Measurements from ENCODE around the gene EVC2. TPM values are rescaled to one million over a fixed set of nuclear protein-coding genes. Genes with fewer than 3 reads are reported as not detected.
A peak's percentile ranks its signal among the peaks of the same experiment; 100 is the strongest.

Gene EVC2
- total RNA-seq, 1 donor from 2014 or later = 0.43 TPM

DNA sequence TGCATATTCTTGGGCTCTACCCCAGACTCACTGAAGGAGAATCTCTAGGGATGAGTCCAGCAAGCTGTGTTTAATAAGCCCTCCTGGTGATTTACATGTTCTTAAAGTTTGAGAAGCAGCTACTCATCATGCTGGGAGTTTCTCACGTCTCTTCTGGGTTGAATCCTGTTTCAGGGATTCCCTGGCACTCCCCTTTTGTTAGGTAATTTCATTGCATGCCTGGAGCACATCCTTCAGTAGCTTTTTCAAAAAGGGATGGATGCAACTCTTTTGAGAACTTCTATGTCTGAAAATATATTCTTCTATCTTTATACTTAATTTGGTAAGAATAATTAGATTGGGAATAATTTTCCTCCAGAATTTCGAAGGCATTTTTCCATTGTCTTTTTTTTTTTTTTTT is 7.0 kb upstream of the EVC2 start:
- DNase-seq (ENCODE audit: low spot score) = no peak
- Mint-ChIP-seq H3K36me3 (ENCODE audit: low read depth) (no peaks in the 10 kb centered on the region), H3K4me1 (ENCODE audit: low read depth) (peaks cover 2% of the 10 kb centered on the region), H3K4me3 (ENCODE audit: low read depth) (no peak overlapping the region), H3K27me3 (ENCODE audit: low read depth) (peaks cover 22% of the 10 kb centered on the region), H3K9me3 (peaks cover 27% of the 10 kb centered on the region), H3K27ac (no peak overlapping the region)
- intact Hi-C loops (cut with micrococcal nuclease) = no loop called here

DNA sequence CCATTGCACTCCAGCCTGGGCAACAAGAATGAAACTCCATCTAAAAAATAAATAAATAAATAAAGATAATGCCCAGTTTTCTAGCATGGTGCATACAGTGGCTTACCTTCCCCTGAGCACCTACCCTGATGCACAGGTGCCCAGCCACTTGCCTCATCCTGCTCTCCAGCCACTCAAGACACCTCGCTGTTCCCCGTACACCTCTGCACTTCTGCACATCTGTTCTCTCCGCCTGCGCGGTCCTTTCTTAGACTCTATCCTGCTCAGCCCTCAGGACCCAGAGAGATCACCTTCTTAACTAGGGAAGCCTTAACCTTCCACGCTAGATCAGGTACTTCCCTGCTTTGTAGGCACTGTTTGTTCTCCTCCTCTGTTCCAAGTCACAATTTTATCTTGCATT is 5.5 kb upstream of the EVC2 start:
- Mint-ChIP-seq H3K27me3 (ENCODE audit: low read depth) (peaks cover 33% of the 10 kb centered on the region), H3K4me3 (ENCODE audit: low read depth) (no peak overlapping the region), H3K9me3 (peaks cover 27% of the 10 kb centered on the region), H3K27ac (no peak overlapping the region), H3K36me3 (ENCODE audit: low read depth) (no peaks in the 10 kb centered on the region), H3K4me1 (ENCODE audit: low read depth) (peaks cover 2% of the 10 kb centered on the region)
- intact Hi-C loops (cut with micrococcal nuclease) = no loop called here
- DNase-seq (ENCODE audit: low spot score) = no peak

DNA sequence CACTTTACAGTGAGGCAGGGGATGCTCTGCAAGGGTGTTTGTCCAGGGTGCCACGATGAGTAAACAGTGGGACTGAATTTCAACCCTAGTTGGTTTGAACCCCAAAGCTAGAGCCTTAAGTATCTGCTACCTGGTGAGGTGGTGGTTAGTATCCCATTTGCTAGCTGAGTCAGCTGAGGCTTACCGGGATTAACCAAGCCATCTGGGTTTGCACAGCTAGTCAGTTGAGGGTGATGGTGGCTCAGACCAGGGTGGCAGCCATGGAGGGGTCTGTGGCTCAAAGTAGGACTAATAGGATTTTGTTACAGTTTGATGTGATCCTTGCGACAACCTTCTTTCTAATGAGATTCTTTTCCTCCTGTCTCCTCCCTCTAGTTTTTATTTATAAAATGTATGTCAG is 4.6 kb upstream of the EVC2 start:
- H3K4me1 Mint-ChIP-seq (ENCODE audit: low read depth) = peaks cover 2% of the 10 kb centered on the region
- no peak overlapping the region for H3K27ac Mint-ChIP-seq
- H3K27me3 Mint-ChIP-seq (ENCODE audit: low read depth) = peaks cover 36% of the 10 kb centered on the region
- DNase-seq (ENCODE audit: low spot score) = no peak
- H3K9me3 Mint-ChIP-seq = peaks cover 27% of the 10 kb centered on the region
- H3K36me3 Mint-ChIP-seq (ENCODE audit: low read depth) = no peaks in the 10 kb centered on the region
- no peak overlapping the region for H3K4me3 Mint-ChIP-seq (ENCODE audit: low read depth)
- intact Hi-C loops (cut with micrococcal nuclease) = no loop called here

DNA sequence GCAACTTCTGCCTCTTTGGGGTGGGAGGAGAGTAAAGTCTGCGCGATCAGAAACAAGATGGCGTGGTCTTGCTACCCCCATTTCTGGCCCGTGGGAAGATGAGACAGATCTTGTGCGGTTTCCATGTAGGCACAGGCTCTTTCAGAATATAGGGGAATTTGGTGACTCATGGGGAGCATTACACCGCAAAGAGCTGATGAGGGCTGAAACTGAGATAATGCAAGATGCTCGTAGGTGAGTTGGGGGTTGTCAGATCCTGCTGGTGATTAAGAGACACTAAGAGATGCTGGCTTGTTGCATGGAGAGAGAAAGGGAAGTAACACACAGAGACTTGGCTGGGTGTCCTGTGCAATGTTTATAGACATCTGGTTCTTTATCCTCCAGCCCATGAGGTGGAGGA is 4.2 kb upstream of the EVC2 start:
- H3K4me3 Mint-ChIP-seq (ENCODE audit: low read depth) = no peak overlapping the region

DNA sequence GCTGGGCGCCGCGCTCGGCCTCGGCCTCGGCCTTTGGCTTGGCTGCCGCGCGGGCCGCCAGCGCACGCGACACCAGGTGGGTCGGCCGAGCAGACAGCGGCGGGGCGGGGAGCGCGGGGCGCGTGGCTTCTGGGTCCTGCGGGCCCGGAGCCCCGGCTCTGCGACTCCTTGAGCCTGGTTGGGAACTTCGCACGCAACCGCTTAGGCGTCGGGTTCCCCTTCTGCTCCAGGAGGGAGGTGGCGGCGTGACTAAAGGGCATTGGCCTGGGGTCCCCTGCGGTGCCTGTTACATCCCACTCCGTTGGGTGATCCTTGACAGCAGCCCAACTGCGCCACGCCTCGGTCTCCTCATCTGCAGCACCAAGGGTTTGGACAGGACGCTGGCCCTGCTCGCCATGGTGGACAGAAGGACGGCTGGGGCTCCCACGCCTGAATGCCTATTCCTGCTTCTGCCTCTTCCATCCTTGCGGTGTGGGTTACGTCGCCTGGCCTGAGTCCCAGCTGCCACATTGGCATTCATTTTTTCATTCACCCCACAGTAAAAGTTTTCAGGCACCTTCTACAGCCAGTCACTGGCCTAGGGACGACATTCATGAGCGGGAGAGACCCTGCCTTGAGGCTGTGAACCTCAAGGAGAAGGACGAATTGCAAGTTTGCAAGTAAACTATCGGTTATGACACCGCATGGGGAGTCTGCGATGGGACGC is 3.3 kb upstream of the EVC2 start:
- Mint-ChIP-seq H3K36me3 (ENCODE audit: low read depth) (no peaks in the 10 kb centered on the region), H3K27ac (no peak overlapping the region), H3K4me1 (ENCODE audit: low read depth) (peaks cover 2% of the 10 kb centered on the region), H3K9me3 (peaks cover 15% of the 10 kb centered on the region), H3K4me3 (ENCODE audit: low read depth) (peak overlapping the region; percentile 42), H3K27me3 (ENCODE audit: low read depth) (peaks cover 48% of the 10 kb centered on the region)
- intact Hi-C loops (cut with micrococcal nuclease) = no loop called here
- DNase-seq (ENCODE audit: low spot score) = no peak

More for the DNA sequence above, 4.2 kb upstream of the EVC2 start:
- no peaks in the 10 kb centered on the region for H3K36me3 Mint-ChIP-seq (ENCODE audit: low read depth)
- H3K27ac Mint-ChIP-seq = no peak overlapping the region
- H3K4me1 Mint-ChIP-seq (ENCODE audit: low read depth) = peaks cover 2% of the 10 kb centered on the region
- intact Hi-C loops (cut with micrococcal nuclease) = no loop called here
- peaks cover 24% of the 10 kb centered on the region for H3K9me3 Mint-ChIP-seq
- DNase-seq (ENCODE audit: low spot score) = no peak
- peaks cover 40% of the 10 kb centered on the region for H3K27me3 Mint-ChIP-seq (ENCODE audit: low read depth)

DNA sequence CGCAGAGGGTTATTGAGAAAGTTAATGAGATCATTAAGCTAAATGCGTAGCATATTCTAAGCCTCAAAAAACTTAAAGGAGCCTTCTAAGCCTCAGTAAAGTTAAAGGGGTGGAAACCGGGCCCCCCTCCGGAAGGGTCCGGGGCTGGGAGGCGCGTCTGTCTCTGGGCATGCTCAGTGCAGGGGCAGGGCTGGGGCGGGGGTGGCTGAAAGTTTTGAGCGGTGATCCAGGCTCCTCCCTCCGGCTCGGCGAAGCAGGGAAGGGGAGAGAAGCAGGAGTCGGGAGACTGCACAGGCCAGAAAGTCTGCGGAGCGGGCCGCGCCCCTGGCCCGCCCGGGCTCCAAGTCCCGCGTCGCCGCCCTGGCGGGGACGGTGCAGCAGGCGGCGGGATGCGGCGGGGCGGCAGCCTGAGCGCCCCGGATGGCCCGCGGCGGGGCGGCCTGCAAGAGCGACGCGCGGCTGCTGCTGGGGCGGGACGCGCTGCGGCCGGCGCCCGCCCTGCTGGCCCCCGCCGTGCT is 2.7 kb upstream of the EVC2 start, which contains the start of gene EVC:
Gene EVC (plus strand): TSS at position 241 of the 518 bp plus-strand sequence. CDS start 180 bp downstream, at position 421.
- H3K36me3 Mint-ChIP-seq (ENCODE audit: low read depth) = no peaks in the 10 kb centered on the region
- peaks cover 50% of the 10 kb centered on the region for H3K27me3 Mint-ChIP-seq (ENCODE audit: low read depth)
- peaks cover 16% of the 10 kb centered on the region for H3K9me3 Mint-ChIP-seq
- peak within 1 kb of the TSS; percentile 59 for H3K4me3 Mint-ChIP-seq (ENCODE audit: low read depth)
- H3K4me1 Mint-ChIP-seq (ENCODE audit: low read depth) = peaks cover 2% of the 10 kb centered on the region
- DNase-seq (ENCODE audit: low spot score) = no peak
- intact Hi-C loops (cut with micrococcal nuclease) = no loop called here
- H3K27ac Mint-ChIP-seq = no peak within 1 kb of the TSS

DNA sequence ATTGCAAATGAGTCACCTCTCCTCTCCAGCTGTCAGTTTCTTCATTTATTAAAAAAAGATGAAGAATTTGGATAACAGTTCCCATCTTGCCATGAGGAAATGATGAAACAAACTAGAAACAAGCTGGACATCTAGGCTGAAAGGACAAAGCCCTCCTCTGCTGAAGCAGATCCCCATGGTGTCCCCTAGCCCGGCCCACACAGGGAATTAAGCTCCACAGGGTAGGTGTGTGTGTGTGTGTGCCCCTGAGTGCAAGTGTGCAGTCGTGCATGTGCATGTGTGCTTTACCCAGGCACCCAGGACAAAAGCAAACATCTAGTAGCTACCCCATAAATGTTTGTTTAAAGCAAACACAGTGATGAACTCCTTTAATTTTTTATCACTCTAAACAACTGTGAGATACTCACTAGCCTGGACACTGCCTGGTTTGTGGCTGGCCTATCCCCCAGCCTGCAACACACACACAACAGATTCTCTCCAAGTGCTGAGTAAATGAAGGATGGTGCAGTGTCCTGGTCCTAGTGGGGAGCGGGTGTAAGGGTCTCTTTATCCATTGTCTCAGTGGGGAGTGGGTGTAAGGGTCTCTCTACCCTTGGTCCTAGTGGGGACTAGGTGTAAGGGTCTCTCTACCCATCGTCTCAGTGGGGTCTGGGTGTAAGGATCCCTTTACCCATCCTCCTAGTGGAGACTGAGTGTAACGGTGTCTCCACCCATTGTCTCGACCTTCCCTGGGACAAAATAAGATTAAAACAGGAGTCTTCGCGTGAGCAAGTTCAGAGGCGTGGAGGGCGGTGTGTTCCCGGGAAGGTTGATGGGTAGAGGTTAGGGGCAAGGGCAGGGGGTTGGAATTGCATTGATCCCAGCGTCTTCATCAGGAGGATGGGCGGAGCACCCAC is 2.0 kb upstream of the EVC2 start:
- H3K4me1 Mint-ChIP-seq (ENCODE audit: low read depth) = peaks cover 2% of the 10 kb centered on the region
- H3K27me3 Mint-ChIP-seq (ENCODE audit: low read depth) = peaks cover 50% of the 10 kb centered on the region
- peak overlapping the region; percentile 59 for H3K4me3 Mint-ChIP-seq (ENCODE audit: low read depth)
- H3K9me3 Mint-ChIP-seq = peaks cover 20% of the 10 kb centered on the region
- no peaks in the 10 kb centered on the region for H3K36me3 Mint-ChIP-seq (ENCODE audit: low read depth)
- intact Hi-C loops (cut with micrococcal nuclease) = no loop called here
- H3K27ac Mint-ChIP-seq = no peak overlapping the region
- no peak for DNase-seq (ENCODE audit: low spot score)

DNA sequence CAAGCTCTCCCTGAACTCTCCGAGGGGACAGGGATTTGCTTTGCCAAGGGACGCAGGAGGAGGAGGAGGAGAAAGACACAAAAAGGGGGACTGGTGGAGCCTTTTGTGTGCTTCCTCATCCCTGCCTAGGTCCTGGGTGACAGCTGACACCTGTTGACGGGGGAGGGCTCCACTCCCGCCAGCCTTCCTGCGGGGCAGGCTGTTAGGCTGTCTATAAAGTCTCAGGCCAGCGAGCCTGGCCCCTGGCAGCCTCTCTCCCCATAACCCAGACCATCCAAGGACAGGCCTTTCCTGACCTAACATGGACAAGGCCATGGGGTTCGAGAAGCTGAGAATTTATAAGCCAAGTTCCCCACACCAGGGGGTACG is 832 bp upstream of the EVC2 start:
- Mint-ChIP-seq H3K36me3 (ENCODE audit: low read depth) (no peaks in the 10 kb centered on the region), H3K4me3 (ENCODE audit: low read depth) (no peak overlapping the region), H3K9me3 (peaks cover 11% of the 10 kb centered on the region), H3K4me1 (ENCODE audit: low read depth) (peaks cover 2% of the 10 kb centered on the region), H3K27ac (no peak overlapping the region), H3K27me3 (ENCODE audit: low read depth) (peaks cover 50% of the 10 kb centered on the region)
- intact Hi-C loops (cut with micrococcal nuclease) = no loop called here
- DNase-seq (ENCODE audit: low spot score) = no peak

DNA sequence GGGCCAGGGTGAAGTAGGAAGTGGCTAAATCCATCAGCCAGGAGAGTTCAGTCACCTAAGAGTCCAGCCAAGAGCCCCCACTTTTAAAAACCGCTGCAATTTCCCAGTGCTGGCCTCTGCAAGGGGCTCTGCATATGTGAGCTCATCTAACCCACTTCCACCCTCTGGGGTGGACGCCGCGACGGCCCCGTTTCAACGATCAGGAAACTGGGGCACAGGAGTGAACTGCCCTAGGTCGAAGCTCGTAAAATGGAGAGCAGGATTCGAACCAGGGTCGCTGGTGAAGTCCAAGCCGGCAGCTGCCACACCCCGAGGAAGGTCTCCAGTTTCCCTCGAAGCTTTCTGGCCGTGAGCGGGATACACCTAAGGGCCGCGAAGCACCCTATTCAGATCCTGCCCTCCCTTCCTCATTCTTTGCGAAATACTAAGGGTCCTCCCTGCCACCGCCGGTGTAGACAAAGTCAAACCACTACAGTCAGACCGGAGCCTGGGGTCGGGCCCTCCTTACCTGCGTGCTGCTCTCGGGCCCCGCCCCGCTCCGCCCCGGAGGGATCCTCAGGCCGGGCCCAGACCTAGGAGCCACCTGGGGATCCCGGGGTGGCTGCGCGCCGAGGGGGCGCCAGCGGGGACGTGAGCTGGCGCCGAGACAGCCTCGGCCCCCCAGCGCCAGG is 446 bp downstream of the EVC2 start:
- Mint-ChIP-seq H3K4me3 (ENCODE audit: low read depth) (peak overlapping the region; percentile 38), H3K36me3 (ENCODE audit: low read depth) (no peaks in the 10 kb centered on the region), H3K27ac (no peak overlapping the region), H3K4me1 (ENCODE audit: low read depth) (peaks cover 2% of the 10 kb centered on the region), H3K27me3 (ENCODE audit: low read depth) (peaks cover 46% of the 10 kb centered on the region), H3K9me3 (peaks cover 15% of the 10 kb centered on the region)
- intact Hi-C loops (cut with micrococcal nuclease) = no loop called here
- no peak for DNase-seq (ENCODE audit: low spot score)

DNA sequence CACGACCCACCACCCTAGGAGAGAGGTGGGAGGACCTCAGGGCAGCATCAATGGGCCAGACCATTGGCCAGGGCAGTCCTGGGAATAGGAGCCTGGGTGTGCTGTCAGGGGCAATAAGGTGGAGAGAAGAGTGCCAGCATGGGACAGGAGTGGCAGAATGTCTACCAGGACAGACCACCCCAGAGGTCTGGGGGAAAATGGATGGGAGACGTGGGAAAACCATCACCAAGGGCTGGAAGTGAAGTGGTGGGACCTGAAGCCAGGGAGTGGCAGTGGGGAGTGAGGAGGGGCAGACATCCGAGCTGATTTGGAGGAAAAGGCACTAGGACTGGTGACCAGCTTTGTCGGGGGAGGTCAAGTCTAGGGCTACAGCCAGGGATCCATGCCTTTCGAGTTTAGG is 993 bp downstream of the EVC2 start:
- Mint-ChIP-seq H3K27me3 (ENCODE audit: low read depth) (peaks cover 43% of the 10 kb centered on the region), H3K27ac (no peak overlapping the region), H3K4me1 (ENCODE audit: low read depth) (peaks cover 2% of the 10 kb centered on the region), H3K9me3 (peaks cover 17% of the 10 kb centered on the region), H3K4me3 (ENCODE audit: low read depth) (no peak overlapping the region), H3K36me3 (ENCODE audit: low read depth) (no peaks in the 10 kb centered on the region)
- intact Hi-C loops (cut with micrococcal nuclease) = no loop called here
- DNase-seq (ENCODE audit: low spot score) = no peak

DNA sequence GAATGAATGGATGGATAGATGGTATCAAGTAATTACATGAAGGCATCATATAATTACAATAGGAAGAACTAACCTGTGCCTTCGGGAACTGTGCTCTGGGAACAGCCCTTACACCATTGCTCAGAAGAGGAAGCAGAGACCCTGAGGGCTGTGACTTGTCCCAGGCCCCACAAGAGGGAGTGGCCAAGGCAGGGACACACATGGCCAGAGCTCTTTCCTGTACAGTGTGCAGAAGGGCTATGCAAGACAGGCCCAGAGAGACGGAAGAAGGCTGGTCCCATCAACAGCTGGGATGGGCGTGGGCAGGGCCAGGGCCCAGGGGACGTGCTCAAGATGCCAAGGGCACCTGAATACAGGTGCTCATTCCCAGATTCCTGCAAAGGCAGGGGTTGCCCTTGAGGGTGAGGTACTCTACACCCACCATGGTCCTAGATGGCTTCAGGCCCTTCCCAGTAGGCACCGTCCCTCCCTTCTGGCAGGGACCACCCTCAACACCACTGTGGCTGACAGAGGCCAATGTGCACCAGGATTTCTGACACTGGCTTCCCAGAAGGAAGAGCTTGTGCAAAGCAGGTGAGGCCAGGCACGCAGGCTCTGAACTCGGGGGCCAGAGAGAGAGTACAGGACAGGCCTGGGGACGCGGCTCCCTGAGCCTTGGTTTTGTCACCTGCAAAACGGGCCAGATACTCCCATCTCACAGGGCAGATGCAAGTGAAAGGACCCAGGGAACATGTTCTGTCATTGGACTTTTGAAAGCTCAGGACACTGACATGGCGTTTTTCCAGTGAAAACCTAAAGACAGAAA is 1.7 kb downstream of the EVC2 start:
- Mint-ChIP-seq H3K27me3 (ENCODE audit: low read depth) (peaks cover 36% of the 10 kb centered on the region), H3K27ac (no peak overlapping the region), H3K4me1 (ENCODE audit: low read depth) (peaks cover under 1% of the 10 kb centered on the region), H3K36me3 (ENCODE audit: low read depth) (no peaks in the 10 kb centered on the region), H3K4me3 (ENCODE audit: low read depth) (no peak overlapping the region), H3K9me3 (peaks cover 23% of the 10 kb centered on the region)
- intact Hi-C loops (cut with micrococcal nuclease) = no loop called here
- no peak for DNase-seq (ENCODE audit: low spot score)

DNA sequence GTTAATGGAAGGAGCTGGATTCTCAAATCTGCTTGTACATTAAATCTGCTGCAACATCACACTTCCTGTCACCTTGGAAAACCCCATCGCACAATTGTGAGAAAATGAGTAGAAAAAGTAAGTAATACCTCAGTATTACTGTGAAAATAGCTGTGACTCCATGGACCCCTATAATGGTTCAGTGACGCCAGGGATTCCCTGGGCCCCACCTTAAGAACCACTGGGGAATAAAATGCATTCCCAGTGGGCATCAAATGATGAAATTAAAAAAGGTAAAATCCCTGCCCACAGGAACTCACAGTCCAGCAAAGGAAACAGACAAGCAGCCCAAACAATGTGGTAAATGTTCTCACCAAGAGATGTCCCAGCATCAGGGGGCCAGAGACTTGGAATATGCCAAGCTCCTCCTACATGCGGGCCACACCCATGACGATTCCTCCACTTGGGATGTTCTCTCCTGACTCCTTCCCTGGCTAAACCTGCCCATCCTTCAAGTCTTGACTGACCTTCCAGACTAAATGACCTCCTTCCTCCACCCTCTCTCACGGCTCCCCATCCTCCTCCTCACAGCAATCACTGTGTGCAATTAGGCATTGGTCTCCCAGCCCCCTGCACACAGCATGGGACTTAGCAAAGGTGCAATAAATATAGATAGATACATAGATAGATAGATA is 2.6 kb downstream of the EVC2 start:
- no peaks in the 10 kb centered on the region for H3K4me1 Mint-ChIP-seq (ENCODE audit: low read depth)
- no peak overlapping the region for H3K4me3 Mint-ChIP-seq (ENCODE audit: low read depth)
- H3K36me3 Mint-ChIP-seq (ENCODE audit: low read depth) = no peaks in the 10 kb centered on the region
- peaks cover 32% of the 10 kb centered on the region for H3K27me3 Mint-ChIP-seq (ENCODE audit: low read depth)
- DNase-seq (ENCODE audit: low spot score) = no peak
- H3K27ac Mint-ChIP-seq = no peak overlapping the region
- peaks cover 25% of the 10 kb centered on the region for H3K9me3 Mint-ChIP-seq
- intact Hi-C loops (cut with micrococcal nuclease) = no loop called here

Measured in activated T-helper 2 cell treated with anti-CD3 and anti-CD28 coated beads, Interferon-gamma antibody, Interleukin-2, Interleukin-4, amounts not matched to agents 10 μg/mL and 5 μg/mL and 100 μg/mL, durations not matched to agents 14 hours and 24 hours and 36 hours (primary cell).